Subcutaneous abdominal adipose tissue (tissue), 5 donors: Measurements from ENCODE around the gene LCNL1.

Experiments
- H3K27ac ChIP-seq: one replicate; pipeline ENCODE4 v1.7.0; 2013; ENCODE audit warnings: low read depth, mild to moderate bottlenecking, inconsistent platforms, low read length, moderate library complexity
- H3K27me3 ChIP-seq, 5 donors: one replicate each; pipeline ENCODE4 v1.7.0; 2013; ENCODE audit warnings: low read length in 5 of 5, inconsistent platforms in 1 of 5; ENCODE audit not compliant: control insufficient read depth in 5 of 5, insufficient read depth in 4 of 5
- H3K36me3 ChIP-seq, 5 donors: one replicate each; pipeline ENCODE4 v1.7.0; 2013; ENCODE audit warnings: low read length in 5 of 5; ENCODE audit not compliant: control insufficient read depth in 5 of 5, insufficient read depth in 5 of 5
- H3K4me1 ChIP-seq, 5 donors: one replicate each; pipeline ENCODE4 v1.7.0; 2013; ENCODE audit warnings: low read length in 5 of 5, mild to moderate bottlenecking in 3 of 5, moderate library complexity in 1 of 5; ENCODE audit not compliant: control insufficient read depth in 5 of 5, insufficient read depth in 5 of 5
- H3K4me3 ChIP-seq, 5 donors: one replicate each; pipeline ENCODE4 v1.7.0; 2013; ENCODE audit warnings: low read length in 5 of 5, low read depth in 1 of 5
- H3K9ac ChIP-seq, 5 donors: one replicate each; pipeline ENCODE4 v1.7.0; 2013; ENCODE audit warnings: low read length in 5 of 5, mild to moderate bottlenecking in 4 of 5, moderate library complexity in 3 of 5
- H3K9me3 ChIP-seq, 5 donors: one replicate each; pipeline ENCODE4 v1.7.0; 2013; ENCODE audit warnings: low read length in 5 of 5; ENCODE audit not compliant: control insufficient read depth in 5 of 5
- donor health status: healthy.
- donor health status: healthy.
- donor health status: healthy.
- donor health status: healthy.
- donor health status: healthy.

LCNL1 gene

GRCh38 chr9:136981588-136982231, 1.1 kb upstream of the LCNL1 start:
- no peak overlapping the region for H3K4me3 ChIP-seq
- no peak overlapping the region for H3K9ac ChIP-seq
- H3K4me1 ChIP-seq = peaks cover 0 to 52% (median 31%) of the 10 kb centered on the region in 5 donors
- H3K9me3 ChIP-seq = no peaks in the 10 kb centered on the region
- no peak overlapping the region for H3K27ac ChIP-seq
- H3K36me3 ChIP-seq = no peaks in the 10 kb centered on the region
- peaks cover 10 to 40% (median 21%) of the 10 kb centered on the region in 5 donors for H3K27me3 ChIP-seq

- Histone ChIP-seq H3K27ac (no peak overlapping the region), H3K36me3 (no peaks in the 10 kb centered on the region), H3K4me3 (no peak overlapping the region), H3K9ac (no peak overlapping the region), H3K27me3 (peaks cover 10 to 40% (median 21%) of the 10 kb centered on the region in 5 donors), H3K9me3 (no peaks in the 10 kb centered on the region), H3K4me1 (peaks cover 0 to 39% (median 17%) of the 10 kb centered on the region in 5 donors)
These were observed 374 bp downstream of the LCNL1 start for GRCh38 chr9:136983167-136983566.

GRCh38 chr9:136983656-136984314, 992 bp downstream of the LCNL1 start:
- Histone ChIP-seq H3K27ac (no peak overlapping the region), H3K4me1 (peaks cover 0 to 38% (median 16%) of the 10 kb centered on the region in 5 donors), H3K4me3 (no peak overlapping the region)

GRCh38 chr9:136984464-136985026, 1.8 kb downstream of the LCNL1 start:
- no peak overlapping the region for H3K9ac ChIP-seq
- H3K4me1 ChIP-seq = peaks cover 0 to 32% (median 16%) of the 10 kb centered on the region in 5 donors
- H3K27ac ChIP-seq = no peak overlapping the region
- H3K36me3 ChIP-seq = no peaks in the 10 kb centered on the region
- no peaks in the 10 kb centered on the region for H3K9me3 ChIP-seq
- H3K4me3 ChIP-seq = no peak overlapping the region
- H3K27me3 ChIP-seq = peaks cover 10 to 40% (median 21%) of the 10 kb centered on the region in 5 donors

More at GRCh38 chr9:136983656-136984314, 992 bp downstream of the LCNL1 start:
- no peaks in the 10 kb centered on the region for H3K9me3 ChIP-seq
- H3K9ac ChIP-seq = no peak overlapping the region
- H3K36me3 ChIP-seq = no peaks in the 10 kb centered on the region
- peaks cover 10 to 40% (median 21%) of the 10 kb centered on the region in 5 donors for H3K27me3 ChIP-seq

- Histone ChIP-seq H3K4me1 (peaks cover 0 to 32% (median 16%) of the 10 kb centered on the region in 5 donors), H3K27me3 (peaks cover 10 to 40% (median 21%) of the 10 kb centered on the region in 5 donors), H3K27ac (no peak overlapping the region), H3K36me3 (no peaks in the 10 kb centered on the region), H3K9ac (no peak overlapping the region), H3K4me3 (no peak overlapping the region), H3K9me3 (no peaks in the 10 kb centered on the region)
These were observed 2.3 kb downstream of the LCNL1 start for GRCh38 chr9:136985027-136985602.

- no peak overlapping the region for H3K27ac ChIP-seq
- H3K4me1 ChIP-seq = peaks cover 0 to 28% (median 13%) of the 10 kb centered on the region in 5 donors
- H3K36me3 ChIP-seq = no peaks in the 10 kb centered on the region
- H3K4me3 ChIP-seq = no peak overlapping the region
- no peak overlapping the region for H3K9ac ChIP-seq
- H3K9me3 ChIP-seq = peaks cover 0 to 4% (median 0%) of the 10 kb centered on the region in 5 donors
- H3K27me3 ChIP-seq = peaks cover 10 to 35% (median 21%) of the 10 kb centered on the region in 5 donors
These were observed 3.1 kb downstream of the LCNL1 start for GRCh38 chr9:136985853-136986252.

- Histone ChIP-seq H3K9me3 (peaks cover 0 to 4% (median 0%) of the 10 kb centered on the region in 5 donors), H3K9ac (no peak overlapping the region), H3K4me3 (no peak overlapping the region), H3K4me1 (peaks cover 1 to 24% (median 12%) of the 10 kb centered on the region in 5 donors), H3K27me3 (peaks cover 10 to 20% (median 16%) of the 10 kb centered on the region in 5 donors), H3K36me3 (peaks cover 0 to 4% (median 1%) of the 10 kb centered on the region in 5 donors), H3K27ac (no peak overlapping the region)
These were observed 6.1 kb downstream of the LCNL1 start for GRCh38 chr9:136988872-136989271.

GRCh38 chr9:136990242-136990911, 7.6 kb downstream of the LCNL1 start:
- no peak overlapping the region for H3K9ac ChIP-seq

GRCh38 chr9:136991993-136992818, 9.4 kb downstream of the LCNL1 start, which contains the start of gene PAXX:
PAXX (plus strand) TSS chr9:136992422; CDS start chr9:136992444, 22 bp downstream.
- peak within 1 kb of the TSS; percentile 63 to 88 (median 70) for H3K9ac ChIP-seq
- H3K27me3 ChIP-seq = peaks cover 8 to 23% (median 18%) of the 10 kb centered on the region in 5 donors
- peaks cover 0 to 7% (median 4%) of the 10 kb centered on the region in 5 donors for H3K36me3 ChIP-seq
- peaks cover 0 to 4% (median 0%) of the 10 kb centered on the region in 5 donors for H3K9me3 ChIP-seq
- H3K27ac ChIP-seq = no peak within 1 kb of the TSS
- peak within 1 kb of the TSS; percentile 69 to 86 (median 73) for H3K4me3 ChIP-seq
- peaks cover 1 to 36% (median 29%) of the 10 kb centered on the region in 5 donors for H3K4me1 ChIP-seq

More at GRCh38 chr9:136990242-136990911, 7.6 kb downstream of the LCNL1 start:
- H3K4me1 ChIP-seq = peaks cover 1 to 22% (median 18%) of the 10 kb centered on the region in 5 donors
- H3K36me3 ChIP-seq = peaks cover 0 to 7% (median 4%) of the 10 kb centered on the region in 5 donors
- peaks cover 0 to 4% (median 0%) of the 10 kb centered on the region in 5 donors for H3K9me3 ChIP-seq
- no peak overlapping the region for H3K4me3 ChIP-seq
- no peak overlapping the region for H3K27ac ChIP-seq
- peaks cover 4 to 12% (median 5%) of the 10 kb centered on the region in 5 donors for H3K27me3 ChIP-seq
